K562 (cell line): ENCODE data around the gene PLIN5. TPM values are rescaled to one million over a fixed set of nuclear protein-coding genes. Genes with fewer than 3 reads are reported as not detected.

Source experiments
- ARID1B ChIP-seq: fragments of 450-650 bp; IDR thresholded peaks from 2 replicates; pipeline ENCODE4 v1.6.1; 2016; ENCODE audit warnings: antibody characterized with exemption, mild to moderate bottlenecking, inconsistent platforms
- ETS1 ChIP-seq: conservative IDR thresholded peaks from 2 replicates; pipeline ENCODE4 v1.6.1; 2011; ENCODE audit warnings: low read depth, mild to moderate bottlenecking, low read length; ENCODE audit not compliant: control insufficient read depth
- JUND ChIP-seq, 2 experiments: IDR thresholded peaks; 2 replicates in 1 of 2; 3 replicates in 1 of 2; pipeline ENCODE4 v1.6.1; 2011; ENCODE audit warnings: borderline replicate concordance in 2 of 2, low read depth in 2 of 2, low read length in 2 of 2, improper control_type of control experiment in 1 of 2, missing biosample characterization in 1 of 2, missing genetic modification characterization in 1 of 2, missing genetic modification reagents in 1 of 2
- NCOA1 ChIP-seq: fragments of 450-650 bp; IDR thresholded peaks from 2 replicates; pipeline ENCODE4 v1.6.1; 2016; ENCODE audit warnings: low read depth
- SLC30A9 ChIP-seq: fragments of 250-450 bp; sonication (Bioruptor Pico); IDR thresholded peaks from 2 replicates; pipeline ENCODE4 v1.8.0; 2022; ENCODE audit warnings: mild to moderate bottlenecking, moderate library complexity
- TRIM24 ChIP-seq, 2 experiments: fragments of 450-650 bp; IDR thresholded peaks; 2 replicates each; pipeline ENCODE4 v1.6.1; 2016
- ZBTB2 ChIP-seq: fragments of 450-650 bp; IDR thresholded peaks from 2 replicates; pipeline ENCODE4 v1.6.1; 2016; ENCODE audit warnings: antibody characterized with exemption
- polyA plus RNA-seq, 8 experiments: library from polyadenylated mRNA; depleted of rRNA in 4 of 8; stranded (reverse) in 5 of 8; unstranded in 3 of 8; fragments of >200 nt; fragmentation: Nextera tagmentation in 2 of 8; fragmentation: Illumina TruSeq in 1 of 8; extraction: Ambion mirVana in 2 of 8; extraction: Trizol in 1 of 8; gene quantifications; 2 replicates each; pipeline versions ENCODE4 v1.2.1 to v1.2.3, GENCODE V29; 2011 to 2014; ENCODE audit warnings: inconsistent platforms in 1 of 8, missing spikeins in 1 of 8
- total RNA-seq, 7 experiments: library from RNA; depleted of rRNA in 6 of 7; stranded (reverse); fragments of >200 nt in 6 of 7; fragmentation: Illumina TruSeq in 2 of 7; extraction: Trizol in 2 of 7; gene quantifications; 2 replicates each; pipeline versions ENCODE4 v1.2.1 to v1.2.3, GENCODE V29; 2011 to 2021; ENCODE audit warnings: low replicate concordance in 1 of 7
- TF ChIP-seq, protein P1 (sequence below): fragments of 200-800 bp; sonication (Bioruptor generic); IDR thresholded peaks from 2 replicates; pipeline ENCODE4 v1.6.1; 2017; ENCODE audit warnings: missing genetic modification characterization, missing compliant biosample characterization

PLIN5 gene
- total and polyA plus RNA-seq, 9 of the 15 experiments (the other 6 are each of a cell fraction or from before 2014, with no cell fraction given), result 0.04 to 1.3 (median 0.50) TPM

- TF ChIP-seq, protein P1, sequence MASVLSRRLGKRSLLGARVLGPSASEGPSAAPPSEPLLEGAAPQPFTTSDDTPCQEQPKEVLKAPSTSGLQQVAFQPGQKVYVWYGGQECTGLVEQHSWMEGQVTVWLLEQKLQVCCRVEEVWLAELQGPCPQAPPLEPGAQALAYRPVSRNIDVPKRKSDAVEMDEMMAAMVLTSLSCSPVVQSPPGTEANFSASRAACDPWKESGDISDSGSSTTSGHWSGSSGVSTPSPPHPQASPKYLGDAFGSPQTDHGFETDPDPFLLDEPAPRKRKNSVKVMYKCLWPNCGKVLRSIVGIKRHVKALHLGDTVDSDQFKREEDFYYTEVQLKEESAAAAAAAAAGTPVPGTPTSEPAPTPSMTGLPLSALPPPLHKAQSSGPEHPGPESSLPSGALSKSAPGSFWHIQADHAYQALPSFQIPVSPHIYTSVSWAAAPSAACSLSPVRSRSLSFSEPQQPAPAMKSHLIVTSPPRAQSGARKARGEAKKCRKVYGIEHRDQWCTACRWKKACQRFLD (CRISPR knock-in tag), result 0 out of 2 replicates have a peak, but pooled peaks have one; percentile 17
- TF ChIP-seq TRIM24 (IDR thresholded peaks at IDR 0.05), result peak in 1 of 2 experiments; percentile 20; a peak in 1 of 4 replicates
- peak; percentile 23; the same call in 1 of the 2 replicates for TF ChIP-seq ETS1
- TF ChIP-seq ARID1B, result peak; percentile 47
- TF ChIP-seq NCOA1, result no peak
- 0 out of 2 replicates have a peak, but pooled peaks have one; percentile 28 for TF ChIP-seq ZBTB2
- no peak for TF ChIP-seq SLC30A9 (CRISPR knock-in tag)
- peak; percentile 86 for TF ChIP-seq JUND (IDR thresholded peaks at IDR 0.05; ENCODE audit: borderline replicate concordance, low read depth, low read length)
- peak; percentile 67; the same call in 2 of the 3 replicates for TF ChIP-seq JUND (tag; IDR thresholded peaks at IDR 0.05; ENCODE audit: borderline replicate concordance, low read depth, low read length)
- TF ChIP-seq, all 486 proteins: peak for 24
These were observed 40.4 kb upstream of the PLIN5 start (continued) for GRCh38 chr19:4575267-4576015.
